Thoracic aorta (tissue), 2 donors: ENCODE results near the gene SHC1. TPM values are rescaled to one million over a fixed set of nuclear protein-coding genes. Genes with fewer than 3 reads are reported as not detected.
A peak's percentile ranks its signal among the peaks of the same experiment; 100 is the strongest.

Experiments used
- ATAC-seq: fragments of 150-250 bp; one replicate; pipeline ENCODE4 v1.8.0; 2017; ENCODE audit warnings: low read depth; ENCODE audit not compliant: insufficient number of reproducible peaks, low FRiP score
- DNase-seq: peaks from one replicate; pipeline ENCODE4 v3.0.0-alpha.2; 2020; ENCODE audit warnings: low spot score
- H3K27ac ChIP-seq, 2 donors: fragments of 200-600 bp; sonication (generic); 1 replicate in 1 of 2; 2 replicates in 1 of 2; pipeline ENCODE4 v1.5.1; 2016; ENCODE audit warnings: mild to moderate bottlenecking in 2 of 2, moderate library complexity in 2 of 2
- H3K27me3 ChIP-seq: fragments of 200-600 bp; sonication (generic); replicated peaks from 2 replicates; pipeline ENCODE4 v1.6.0; 2016; ENCODE audit warnings: mild to moderate bottlenecking; ENCODE audit not compliant: insufficient read depth
- H3K36me3 ChIP-seq: fragments of 200-600 bp; sonication (generic); one replicate; pipeline ENCODE4 v1.5.1; 2016
- H3K4me1 ChIP-seq, 2 donors: fragments of 200-600 bp; sonication (generic); 1 replicate in 1 of 2; 2 replicates in 1 of 2; pipeline versions ENCODE4 v1.5.1 to v1.6.0; 2016; ENCODE audit warnings: low read depth in 2 of 2, mild to moderate bottlenecking in 1 of 2; ENCODE audit not compliant: control insufficient read depth in 1 of 2
- H3K4me3 ChIP-seq: fragments of 200-600 bp; sonication (generic); 2 replicates; pipeline ENCODE4 v1.5.1; 2016; ENCODE audit warnings: mild to moderate bottlenecking
- H3K9me3 ChIP-seq: fragments of 200-600 bp; sonication (generic); 2 replicates; pipeline ENCODE4 v1.5.1; 2016
- CTCF ChIP-seq: fragments of 200-600 bp; sonication (generic); IDR thresholded peaks from one replicate; pipeline ENCODE4 v1.5.1; 2019; ENCODE audit warnings: antibody characterized with exemption
- total RNA-seq, 2 donors: library from RNA; depleted of rRNA; stranded (reverse); fragments of >200 nt; gene quantifications; one replicate each; pipeline versions ENCODE4 v1.1.0 to v1.2.3, GENCODE V29; 2016

Gene SHC1
- 100 to 1,000 TPM; 129 to 174 TPM for total RNA-seq

- no peak for TF ChIP-seq CTCF
- Histone ChIP-seq H3K27ac (peak within 1 kb of the TSS; percentile 98 to 99), H3K4me3 (peak within 1 kb of the TSS; percentile 83), H3K36me3 (peaks cover 17% of the 10 kb centered on the region), H3K4me1 (peaks cover 33 to 51% of the 10 kb centered on the region in 2 donors), H3K27me3 (no peaks in the 10 kb centered on the region), H3K9me3 (no peaks in the 10 kb centered on the region)
- DNase-seq, result peak; percentile 77
- ATAC-seq, result peak; percentile 16
Measured at GRCh38 chr1:154970631-154971340, at the start of gene SHC1. SHC1 (minus strand) TSS chr1:154970747; CDS start chr1:154970526, 221 bp downstream.

GRCh38 chr1:155019377-155020245 is 49.1 kb upstream of the SHC1 start:
- ATAC-seq (no peak), DNase-seq (no peak)
- peaks cover 8 to 10% of the 10 kb centered on the region in 2 donors for H3K4me1 ChIP-seq

GRCh38 chr1:155018617-155019348 is 48.2 kb upstream of the SHC1 start:
- H3K27ac ChIP-seq, result no peak overlapping the region
- H3K9me3 ChIP-seq, result no peaks in the 10 kb centered on the region
- no peak overlapping the region for H3K4me3 ChIP-seq
- peaks cover 8 to 10% of the 10 kb centered on the region in 2 donors for H3K4me1 ChIP-seq
- no peak for DNase-seq
- TF ChIP-seq CTCF, result no peak
- H3K27me3 ChIP-seq, result no peaks in the 10 kb centered on the region
- ATAC-seq, result no peak
- H3K36me3 ChIP-seq, result no peaks in the 10 kb centered on the region

More at GRCh38 chr1:155019377-155020245, 49.1 kb upstream of the SHC1 start:
- H3K9me3 ChIP-seq, result no peaks in the 10 kb centered on the region
- no peaks in the 10 kb centered on the region for H3K36me3 ChIP-seq
- H3K27ac ChIP-seq, result no peak overlapping the region
- no peak overlapping the region for H3K4me3 ChIP-seq
- no peaks in the 10 kb centered on the region for H3K27me3 ChIP-seq
- no peak for TF ChIP-seq CTCF

GRCh38 chr1:155017946-155018316 is 47.4 kb upstream of the SHC1 start:
- Histone ChIP-seq H3K27me3 (no peaks in the 10 kb centered on the region), H3K27ac (peak overlapping the region in 1 of 2 donors; percentile 95), H3K4me3 (peak overlapping the region; percentile 80), H3K9me3 (no peaks in the 10 kb centered on the region), H3K36me3 (no peaks in the 10 kb centered on the region), H3K4me1 (peaks cover 8 to 10% of the 10 kb centered on the region in 2 donors)
- no peak for TF ChIP-seq CTCF
- no peak for DNase-seq
- ATAC-seq, result peak; percentile 31
